ENCODE measurements around the gene SMTN.

- TF ChIP-seq POLR2AphosphoS5 (IDR thresholded peaks at IDR 0.05): no peak
- TF ChIP-seq POLR2A (IDR thresholded peaks at IDR 0.05): no peak
These were observed 59.6 kb downstream of the SMTN start for GRCh38 chr22:31140746-31141145.
